ENCODE results near the gene DLG2. TPM values are rescaled to one million over a fixed set of nuclear protein-coding genes. Genes with fewer than 3 reads are reported as not detected.

The DLG2 gene
- total and polyA plus RNA-seq, 2 of the 8 experiments (the other 6 are each of a cell fraction or from before 2014, with no cell fraction given) = 1.7 to 14.3 TPM

DNA sequence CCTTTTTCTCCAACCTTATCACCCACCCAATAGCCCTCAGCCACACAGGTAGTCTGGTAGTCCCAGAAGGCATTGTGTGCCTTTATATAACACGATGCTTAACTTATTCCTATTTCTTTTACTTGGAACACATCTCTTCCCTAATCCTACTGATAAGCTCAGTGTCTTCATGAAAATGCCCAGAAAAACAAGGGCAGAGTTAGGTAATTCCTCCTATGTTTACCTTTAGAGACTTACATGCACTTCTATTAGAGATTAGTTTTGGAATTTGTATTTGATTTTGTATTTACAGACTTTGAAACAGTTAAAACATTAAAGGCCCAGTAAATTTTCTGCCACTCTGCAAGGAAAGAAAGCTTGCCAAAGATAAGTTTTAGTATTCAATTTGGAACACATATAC is 1703.2 kb downstream of the DLG2 start:
- FAIRE-seq (no peak), DNase-seq (ENCODE audit: low read depth in 1 of 2, low spot score in 2 of 2) (no peak)
- Histone ChIP-seq H2AK5ac (ENCODE audit: low read depth, low read length) (no peak overlapping the region), H4K5ac (ENCODE audit: insufficient read length, low read depth, low read length) (no peak overlapping the region), H2BK15ac (ENCODE audit: low read length) (no peak overlapping the region), H2BK20ac (ENCODE audit: low read length) (no peak overlapping the region), H4K91ac (replicated peaks; ENCODE audit: insufficient read length, low read length) (no peak overlapping the region), H3K14ac (ENCODE audit: insufficient read length) (no peak overlapping the region), H3K36me3 (ENCODE audit: control insufficient read depth in 2 of 4, insufficient read depth in 4 of 4, low read length in 3 of 4) (no peaks in the 10 kb centered on the region), H3K27ac (ENCODE audit: low read depth, low read length) (no peak overlapping the region), H3K9me3 (ENCODE audit: insufficient read depth in 2 of 2, low read depth in 1 of 2, low read length in 1 of 2) (no peaks in the 10 kb centered on the region), H3K79me2 (ENCODE audit: control insufficient read depth in 1 of 2, insufficient read depth in 2 of 2, low read length in 2 of 2) (no peaks in the 10 kb centered on the region), H2BK5ac (ENCODE audit: low read depth, low read length) (no peak overlapping the region), H3K4me1 (replicated peaks in 1 of 4; ENCODE audit: control insufficient read depth in 3 of 4, insufficient read depth in 4 of 4, low read length in 3 of 4) (no peaks in the 10 kb centered on the region), H3K4me2 (ENCODE audit: insufficient read depth in 1 of 2, low read depth in 2 of 2, low read length in 2 of 2) (no peak overlapping the region), H3K9ac (replicated peaks in 1 of 4; ENCODE audit: extremely low read depth in 1 of 4, low read depth in 3 of 4, low read length in 3 of 4) (no peak overlapping the region), H3K56ac (replicated peaks; ENCODE audit: insufficient read length, low read depth, low read length) (no peak overlapping the region), H4K20me1 (replicated peaks in 1 of 2; ENCODE audit: control insufficient read depth in 1 of 2, insufficient read depth in 2 of 2, low read length in 2 of 2) (no peaks in the 10 kb centered on the region), H3K23ac (ENCODE audit: insufficient read length) (no peak overlapping the region), H3K4me3 (ENCODE audit: extremely low read depth in 1 of 4, insufficient read depth in 2 of 4, low read depth in 3 of 4, low read length in 4 of 4) (no peak overlapping the region), H2BK120ac (replicated peaks; ENCODE audit: low read depth, low read length) (no peak overlapping the region), H3K18ac (ENCODE audit: extremely low read depth, low read length) (no peak overlapping the region), H2BK12ac (ENCODE audit: low read depth, low read length) (no peak overlapping the region), H3K4ac (replicated peaks; ENCODE audit: insufficient read length, low read depth, low read length) (no peak overlapping the region), H4K8ac (ENCODE audit: extremely low read depth, insufficient read depth, low read length) (no peak overlapping the region), H3K23me2 (ENCODE audit: low read depth, low read length) (no peaks in the 10 kb centered on the region), H3K79me1 (ENCODE audit: low read depth, low read length) (no peaks in the 10 kb centered on the region), H2AFZ (ENCODE audit: low read length) (no peak overlapping the region), H3K27me3 (replicated peaks in 1 of 4; ENCODE audit: control insufficient read depth in 3 of 4, extremely low read depth in 1 of 4, insufficient read depth in 3 of 4, low read length in 3 of 4) (no peaks in the 10 kb centered on the region)
- ChIA-PET CTCF (ENCODE audit: partially characterized antibody) (interaction anchor here (1.0 kb wide), 1 partner anchor 88 kb away, joined by 3 read pairs; no protein-coding TSS in a partner anchor), POLR2A (ENCODE audit: partially characterized antibody) (no interaction called here)
- WGBS, 2 experiments (ENCODE audit: extremely low coverage in 1 of 2, insufficient coverage in 1 of 2, insufficient read length in 1 of 2, insufficient replicate concordance in 2 of 2, low coverage in 1 of 2, low lambda C conversion rate in 2 of 2, missing lambda C conversion rate in 1 of 2) = 94% methylated on average over 1 of the region's 1 CpG; no CpG with 5 or more reads in 1 of the 2 experiments
- TF ChIP-seq NRF1 (IDR thresholded peaks at IDR 0.05; ENCODE audit: low read depth, low read length) = no peak
- TF ChIP-seq EP300 (IDR thresholded peaks at IDR 0.05; ENCODE audit: borderline replicate concordance in 1 of 2, low read depth in 2 of 2, low read length in 2 of 2) = no peak
- TF ChIP-seq SIX5 (IDR thresholded peaks at IDR 0.05; ENCODE audit: low read depth, low read length) = no peak
- no peak for TF ChIP-seq NANOG (IDR thresholded peaks at IDR 0.05; ENCODE audit: insufficient read depth, low read depth, low read length, poor library complexity, severe bottlenecking)
- no peak for TF ChIP-seq SAP30 (IDR thresholded peaks at IDR 0.05; ENCODE audit: insufficient read depth, insufficient replicate concordance, low read length)
- no peak for TF ChIP-seq BCL11A (IDR thresholded peaks at IDR 0.05; ENCODE audit: low read depth in 2 of 2, low read length in 2 of 2)
- TF ChIP-seq GABPA (IDR thresholded peaks at IDR 0.05; ENCODE audit: borderline replicate concordance, insufficient read depth, low read length) = no peak
- no peak for TF ChIP-seq SP1 (IDR thresholded peaks at IDR 0.05; ENCODE audit: low read depth, low read length)
- TF ChIP-seq CEBPB (IDR thresholded peaks at IDR 0.05; ENCODE audit: low read depth, low read length) = no peak
- TF ChIP-seq POU5F1 (IDR thresholded peaks at IDR 0.05; ENCODE audit: low read depth, low read length) = no peak
- no peak for TF ChIP-seq TBP (IDR thresholded peaks at IDR 0.05; ENCODE audit: low read depth, low read length)
- TF ChIP-seq FOSL1 (IDR thresholded peaks at IDR 0.05; ENCODE audit: insufficient read depth, low read depth, low read length) = no peak
- TF ChIP-seq ASH2L (IDR thresholded peaks at IDR 0.05; ENCODE audit: low read length) = no peak
- no peak for TF ChIP-seq PHF8 (conservative IDR thresholded peaks at IDR 0.05; ENCODE audit: low read depth, low read length)
- TF ChIP-seq CREB1 (IDR thresholded peaks at IDR 0.05) = no peak
- TF ChIP-seq TAF1 (IDR thresholded peaks at IDR 0.05; ENCODE audit: low read depth, low read length) = no peak
